ENCODE results near the gene COPE.

COPE gene

DNA sequence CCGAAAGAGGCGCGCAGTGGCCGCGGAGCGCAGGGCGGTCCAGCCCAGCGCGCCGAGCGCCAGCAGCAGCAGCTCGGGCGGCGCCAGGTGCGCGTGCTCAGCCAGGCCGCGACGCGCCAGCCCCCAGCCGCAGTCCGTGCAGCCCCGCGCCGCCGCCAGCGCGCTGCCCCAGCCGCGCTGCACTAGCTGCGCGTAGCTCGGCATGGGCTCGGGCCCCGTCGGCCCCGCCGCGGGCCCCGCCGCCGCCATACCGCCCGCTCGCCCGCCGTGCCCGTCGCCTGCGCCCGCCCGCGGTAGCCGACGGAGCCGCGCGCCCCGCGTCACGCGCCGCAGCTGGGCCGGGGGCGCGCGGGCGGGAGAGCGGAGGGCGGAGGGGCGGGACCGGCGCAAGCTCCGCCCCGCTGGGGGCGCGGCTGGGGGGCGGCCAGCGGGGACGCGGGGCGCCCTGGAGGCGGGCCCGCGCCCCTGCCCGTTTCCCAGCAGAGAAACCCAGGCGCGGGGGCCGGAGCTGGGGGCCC is 23.3 kb downstream of the COPE start, which contains the start of gene CERS1:
Gene CERS1 (minus strand): TSS at position 335 of the 518 bp plus-strand sequence. CDS start 86 bp downstream, at position 249.
- Mint-ChIP-seq H3K4me3 (peak within 1 kb of the TSS; percentile 49), H3K27me3 (peaks cover 23% of the 10 kb centered on the region)

DNA sequence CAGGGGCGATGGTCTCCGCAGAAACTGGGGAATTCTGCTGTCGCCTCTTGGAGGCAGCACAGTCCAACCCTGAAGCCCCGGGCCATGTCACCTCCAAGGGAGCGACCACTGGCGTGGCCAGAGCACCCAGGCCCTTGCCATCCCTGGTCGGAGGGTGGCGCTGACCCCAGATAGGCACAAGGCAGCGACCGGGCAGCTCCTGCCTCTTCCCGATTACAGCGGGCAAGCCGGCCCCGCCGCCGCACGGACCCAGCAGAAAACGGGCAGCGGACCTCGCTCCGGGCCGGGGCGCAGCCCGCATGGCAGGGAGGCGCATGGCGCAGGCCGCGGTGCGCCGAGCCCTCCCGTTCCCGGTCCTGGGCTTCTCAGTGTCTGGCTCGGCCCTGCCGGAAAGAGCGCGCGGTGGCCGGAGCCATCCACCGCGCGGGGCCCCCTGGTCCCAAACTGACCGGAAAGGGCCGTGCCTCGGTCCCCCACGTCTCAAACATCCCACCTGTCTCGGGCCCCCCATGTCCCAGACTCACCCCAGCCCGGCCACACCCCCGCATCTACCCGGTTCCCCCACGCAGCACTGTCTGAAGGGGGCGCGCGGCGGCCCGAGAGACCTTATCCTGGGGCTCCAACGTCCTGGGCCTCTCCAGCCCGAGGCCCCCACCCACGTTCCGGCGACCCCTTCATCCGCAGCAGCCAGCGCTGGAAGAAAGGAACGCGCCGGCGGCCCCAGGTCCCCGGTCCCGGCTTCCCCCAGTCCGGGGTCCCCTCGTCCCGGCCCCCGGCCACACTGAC is 24.0 kb downstream of the COPE start:
- Mint-ChIP-seq H3K4me1 (ENCODE audit: low read depth) (peaks cover 9% of the 10 kb centered on the region), H3K27ac (no peak overlapping the region), H3K27me3 (peaks cover 23% of the 10 kb centered on the region), H3K4me3 (no peak overlapping the region), H3K36me3 (ENCODE audit: low read depth) (no peaks in the 10 kb centered on the region), H3K9me3 (no peaks in the 10 kb centered on the region)

More for the DNA sequence above, 23.3 kb downstream of the COPE start, which contains the start of gene CERS1:
- Mint-ChIP-seq H3K4me1 (ENCODE audit: low read depth) (peaks cover 9% of the 10 kb centered on the region), H3K36me3 (ENCODE audit: low read depth) (peaks cover 5% of the 10 kb centered on the region), H3K27ac (no peak within 1 kb of the TSS), H3K9me3 (no peaks in the 10 kb centered on the region)

DNA sequence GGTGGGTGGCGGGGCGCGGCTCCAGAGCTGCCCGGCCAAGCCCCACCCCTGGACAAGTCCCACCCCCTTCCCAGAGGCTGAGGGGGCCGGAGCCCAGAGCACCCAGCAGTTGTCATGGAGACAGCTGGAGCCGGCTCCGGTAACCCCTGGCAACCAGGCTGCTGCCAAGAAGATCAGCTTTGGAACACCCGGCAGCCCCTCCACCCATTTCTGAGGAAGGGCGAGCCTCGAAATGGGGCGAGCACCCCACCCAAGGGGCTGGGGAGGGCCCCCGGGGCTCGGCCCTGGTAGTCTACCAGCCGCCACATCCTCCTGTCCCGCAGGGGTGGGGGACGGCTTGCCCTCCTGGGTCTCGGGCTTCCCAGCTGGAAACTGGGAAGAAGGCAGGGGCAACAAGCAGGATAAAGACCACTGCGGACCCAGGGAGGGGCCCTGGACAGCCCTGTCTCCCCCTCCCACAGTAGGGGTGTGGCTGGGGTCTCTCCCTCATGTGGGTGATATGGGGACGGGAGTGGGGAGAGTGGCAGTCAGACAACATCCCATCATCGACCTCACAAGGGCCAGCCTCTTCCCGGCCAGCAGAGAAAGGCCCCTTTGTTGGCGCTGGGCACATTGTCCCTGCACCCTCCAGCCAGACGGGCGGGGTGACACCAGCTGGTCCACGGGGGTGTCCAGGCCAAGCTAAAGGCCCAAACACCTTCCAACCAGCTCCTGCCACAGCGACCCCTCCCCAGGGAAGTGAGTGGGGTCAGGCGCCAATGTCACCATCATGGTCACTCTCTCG is 24.7 kb downstream of the COPE start:
- H3K27me3 Mint-ChIP-seq: peaks cover 23% of the 10 kb centered on the region
- H3K36me3 Mint-ChIP-seq (ENCODE audit: low read depth): no peaks in the 10 kb centered on the region
- H3K4me3 Mint-ChIP-seq: no peak overlapping the region
- peaks cover 9% of the 10 kb centered on the region for H3K4me1 Mint-ChIP-seq (ENCODE audit: low read depth)
- H3K9me3 Mint-ChIP-seq: no peaks in the 10 kb centered on the region
- H3K27ac Mint-ChIP-seq: no peak overlapping the region

DNA sequence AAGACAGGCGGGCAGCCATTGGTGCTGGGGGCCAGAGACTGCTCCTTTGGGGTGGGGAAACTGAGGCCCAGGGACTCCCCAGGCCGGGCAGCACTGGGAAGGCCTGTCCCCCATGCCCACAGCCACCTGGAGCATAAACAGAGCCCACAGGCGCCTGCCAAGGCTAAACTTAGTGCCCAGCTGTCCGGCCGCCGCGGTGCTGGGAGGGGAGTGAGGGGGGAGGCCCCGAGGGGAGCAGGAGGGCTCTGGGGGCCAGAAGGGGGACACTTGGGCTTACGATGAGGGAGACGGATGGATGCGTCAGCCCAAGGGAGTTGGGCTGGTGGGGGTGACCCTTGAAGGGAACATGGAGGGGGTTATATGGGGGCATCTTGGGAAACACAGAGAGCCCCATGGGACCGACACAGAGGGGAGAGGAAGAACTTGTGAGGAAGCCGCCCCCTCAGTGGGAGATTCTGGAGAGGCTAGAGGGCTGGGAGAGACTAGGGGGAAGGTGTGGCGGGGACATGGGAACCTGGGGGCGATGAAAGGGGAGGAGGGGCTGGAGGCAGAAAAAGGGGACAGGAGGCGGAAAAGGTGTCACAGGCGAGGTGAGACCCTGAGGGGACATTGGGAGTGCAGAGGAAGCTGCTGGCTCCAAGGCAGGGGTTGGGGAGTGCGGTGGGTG is 25.5 kb downstream of the COPE start:
- H3K4me1 Mint-ChIP-seq (ENCODE audit: low read depth): peaks cover 9% of the 10 kb centered on the region
- H3K36me3 Mint-ChIP-seq (ENCODE audit: low read depth): no peaks in the 10 kb centered on the region
- no peak overlapping the region for H3K27ac Mint-ChIP-seq
- no peaks in the 10 kb centered on the region for H3K9me3 Mint-ChIP-seq
- no peak overlapping the region for H3K4me3 Mint-ChIP-seq
- peaks cover 26% of the 10 kb centered on the region for H3K27me3 Mint-ChIP-seq

DNA sequence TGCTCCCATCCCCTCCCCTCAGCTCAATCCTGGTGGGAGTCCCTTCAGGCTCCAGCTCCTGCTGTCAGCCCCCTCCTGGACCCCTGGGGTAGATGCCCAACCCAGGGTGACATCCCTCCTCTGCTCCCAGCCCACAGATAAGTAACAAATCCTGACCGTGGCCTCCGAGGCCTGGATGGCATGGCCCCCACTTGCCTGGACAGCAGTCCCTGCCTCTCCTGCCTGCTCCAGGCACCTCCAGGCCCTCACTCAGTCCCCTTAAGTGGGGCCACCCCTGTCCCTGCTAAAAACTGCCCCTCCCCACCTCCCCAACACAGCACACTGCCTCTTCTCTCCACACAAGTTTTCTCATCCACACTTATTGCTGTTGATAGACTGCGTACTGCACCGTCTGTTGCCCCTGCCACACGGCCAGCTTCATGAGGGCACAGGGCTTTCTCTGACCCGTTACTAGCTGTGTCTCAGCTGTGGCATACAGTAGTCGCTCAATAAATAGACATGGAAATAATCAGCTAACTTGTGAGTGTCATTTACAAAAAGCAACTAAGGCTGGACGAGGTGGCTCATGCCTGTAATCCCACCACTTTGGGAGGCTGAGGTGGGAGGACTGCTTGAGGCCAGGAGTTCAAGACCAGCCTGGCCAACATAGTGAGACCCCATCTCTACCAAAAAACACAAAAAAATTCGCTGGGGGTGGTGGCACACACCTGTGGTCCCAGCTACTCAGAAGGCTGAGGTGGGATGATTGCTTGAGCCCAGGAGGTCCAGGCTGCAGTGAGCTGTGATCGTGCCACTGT is 29.0 kb downstream of the COPE start:
- Mint-ChIP-seq H3K4me1 (ENCODE audit: low read depth) (peaks cover 3% of the 10 kb centered on the region), H3K9me3 (no peaks in the 10 kb centered on the region), H3K36me3 (ENCODE audit: low read depth) (no peaks in the 10 kb centered on the region), H3K27me3 (peaks cover 11% of the 10 kb centered on the region), H3K27ac (no peak overlapping the region), H3K4me3 (no peak overlapping the region)

DNA sequence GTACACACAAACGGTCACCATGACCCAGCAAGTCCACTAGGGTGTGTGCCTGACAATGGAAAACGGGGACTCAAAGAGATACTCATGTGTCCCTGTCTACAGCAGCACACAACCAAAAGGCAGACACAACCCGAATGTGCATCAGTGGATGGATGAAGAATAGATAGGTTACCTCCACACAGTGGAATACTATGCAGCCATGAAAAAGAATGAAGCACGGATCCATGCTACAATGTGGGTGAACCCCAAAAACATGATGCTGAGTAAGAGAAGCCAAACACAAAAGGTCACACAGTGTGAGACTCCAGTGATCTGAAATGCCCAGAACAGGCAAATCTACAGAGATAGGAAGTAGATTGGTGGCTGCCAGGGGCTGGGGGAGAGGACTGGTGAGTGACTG is 32.2 kb downstream of the COPE start:
- Mint-ChIP-seq H3K36me3 (ENCODE audit: low read depth) (no peaks in the 10 kb centered on the region), H3K27ac (no peak overlapping the region), H3K9me3 (no peaks in the 10 kb centered on the region), H3K4me1 (ENCODE audit: low read depth) (no peaks in the 10 kb centered on the region), H3K27me3 (peaks cover 3% of the 10 kb centered on the region), H3K4me3 (no peak overlapping the region)

DNA sequence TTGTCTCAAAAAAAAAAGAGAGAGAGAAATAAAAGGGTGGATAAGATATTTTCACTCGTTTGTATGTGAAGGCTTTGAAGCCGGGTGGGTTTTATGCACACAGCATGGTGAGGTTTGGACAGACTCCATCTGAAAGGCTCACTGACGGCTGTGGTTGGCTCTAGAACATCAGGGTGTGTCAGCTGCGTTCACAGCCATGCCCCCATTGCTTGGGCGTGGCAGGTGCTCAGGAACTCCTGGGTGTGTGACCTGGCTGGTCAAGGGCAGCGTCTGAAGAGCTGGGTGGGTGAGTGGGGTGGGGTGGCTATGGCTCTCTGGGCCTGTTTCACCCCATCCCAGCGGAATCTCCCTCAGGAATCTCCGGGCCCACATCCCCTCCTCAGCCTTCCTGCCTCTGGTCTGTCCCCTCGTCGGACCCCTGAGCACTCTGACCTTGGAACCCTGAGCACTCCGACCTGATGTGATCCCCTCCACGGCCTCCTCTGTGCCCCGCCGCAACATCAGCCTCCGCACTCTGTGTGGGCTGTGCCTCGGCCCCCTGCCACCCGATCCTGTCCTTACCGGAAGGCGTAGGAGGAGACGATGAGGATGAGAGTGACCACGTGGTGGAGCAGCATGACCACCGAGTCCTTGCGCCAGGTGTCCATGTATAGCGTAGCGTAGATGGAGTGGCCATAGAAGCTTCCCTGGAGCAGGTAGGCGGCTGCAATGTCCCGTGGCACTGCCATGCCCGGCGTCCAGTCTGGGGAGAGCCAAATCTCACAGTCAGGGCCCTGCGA is 35.5 kb downstream of the COPE start:
- Mint-ChIP-seq H3K36me3 (ENCODE audit: low read depth) (no peaks in the 10 kb centered on the region), H3K9me3 (no peaks in the 10 kb centered on the region), H3K4me3 (no peak overlapping the region), H3K4me1 (ENCODE audit: low read depth) (no peaks in the 10 kb centered on the region), H3K27ac (no peak overlapping the region), H3K27me3 (no peaks in the 10 kb centered on the region)

DNA sequence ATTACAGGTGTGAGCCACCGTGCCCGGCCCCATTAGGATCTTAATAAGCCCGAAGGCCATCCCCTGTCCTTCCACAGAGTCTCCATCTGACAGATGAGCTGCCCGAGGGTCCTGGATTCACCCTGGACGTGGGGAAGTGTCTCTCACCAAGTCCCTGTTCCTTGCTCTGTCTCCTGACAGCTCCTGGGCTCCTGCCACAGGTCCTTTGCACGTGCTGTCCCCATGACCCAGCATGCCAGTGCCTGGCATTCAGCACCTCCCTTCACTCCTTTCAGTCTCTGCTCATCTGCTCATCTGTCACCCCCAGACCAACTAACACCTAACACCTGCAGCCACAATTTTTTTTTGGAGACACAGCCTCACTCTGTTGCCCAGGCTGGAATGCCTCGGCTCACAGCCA is 37.7 kb downstream of the COPE start:
- Mint-ChIP-seq H3K27me3 (no peaks in the 10 kb centered on the region), H3K4me1 (ENCODE audit: low read depth) (no peaks in the 10 kb centered on the region), H3K4me3 (no peak overlapping the region), H3K9me3 (no peaks in the 10 kb centered on the region), H3K27ac (no peak overlapping the region), H3K36me3 (ENCODE audit: low read depth) (no peaks in the 10 kb centered on the region)

DNA sequence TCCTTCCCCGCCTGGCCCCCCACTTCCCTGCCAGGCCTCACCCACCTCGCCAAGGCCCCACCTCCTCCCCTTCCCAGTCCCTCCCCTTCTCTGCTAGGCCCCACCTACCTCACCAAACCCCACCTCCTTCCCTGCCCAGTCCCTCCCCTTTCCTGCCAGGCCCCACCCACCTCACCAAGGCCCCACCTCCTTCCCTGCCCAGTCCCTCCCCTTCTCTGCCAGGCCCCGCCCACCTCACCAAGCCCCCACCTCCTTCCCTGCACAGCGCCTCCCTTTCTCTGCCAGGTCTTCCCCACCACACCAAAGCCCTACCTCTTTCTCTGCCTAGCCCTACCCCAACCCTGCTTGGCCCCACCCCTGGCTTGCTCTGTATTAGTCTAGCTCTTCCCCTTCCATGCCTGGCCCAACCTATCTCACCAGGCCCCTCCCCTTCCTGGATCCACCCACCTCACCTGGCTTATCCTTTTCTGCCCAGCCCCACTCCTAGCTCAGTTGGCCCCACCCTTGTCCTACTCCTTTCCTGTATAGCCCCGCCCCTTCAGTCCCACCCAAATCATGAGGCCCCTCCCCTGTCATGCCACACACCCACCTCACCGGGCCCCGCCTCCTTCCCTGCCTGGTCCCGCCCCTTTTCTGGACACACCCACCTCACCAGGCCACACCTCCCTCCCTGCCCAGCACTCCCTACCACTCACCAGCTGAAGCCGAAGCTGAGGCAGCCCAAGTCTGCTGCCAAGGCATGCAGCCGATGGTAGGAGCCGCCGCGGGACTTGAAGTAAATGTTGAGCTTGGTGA is 39.4 kb downstream of the COPE start:
- Mint-ChIP-seq H3K4me1 (ENCODE audit: low read depth) (no peaks in the 10 kb centered on the region), H3K27ac (no peak overlapping the region), H3K9me3 (no peaks in the 10 kb centered on the region), H3K4me3 (no peak overlapping the region), H3K27me3 (no peaks in the 10 kb centered on the region), H3K36me3 (ENCODE audit: low read depth) (no peaks in the 10 kb centered on the region)

DNA sequence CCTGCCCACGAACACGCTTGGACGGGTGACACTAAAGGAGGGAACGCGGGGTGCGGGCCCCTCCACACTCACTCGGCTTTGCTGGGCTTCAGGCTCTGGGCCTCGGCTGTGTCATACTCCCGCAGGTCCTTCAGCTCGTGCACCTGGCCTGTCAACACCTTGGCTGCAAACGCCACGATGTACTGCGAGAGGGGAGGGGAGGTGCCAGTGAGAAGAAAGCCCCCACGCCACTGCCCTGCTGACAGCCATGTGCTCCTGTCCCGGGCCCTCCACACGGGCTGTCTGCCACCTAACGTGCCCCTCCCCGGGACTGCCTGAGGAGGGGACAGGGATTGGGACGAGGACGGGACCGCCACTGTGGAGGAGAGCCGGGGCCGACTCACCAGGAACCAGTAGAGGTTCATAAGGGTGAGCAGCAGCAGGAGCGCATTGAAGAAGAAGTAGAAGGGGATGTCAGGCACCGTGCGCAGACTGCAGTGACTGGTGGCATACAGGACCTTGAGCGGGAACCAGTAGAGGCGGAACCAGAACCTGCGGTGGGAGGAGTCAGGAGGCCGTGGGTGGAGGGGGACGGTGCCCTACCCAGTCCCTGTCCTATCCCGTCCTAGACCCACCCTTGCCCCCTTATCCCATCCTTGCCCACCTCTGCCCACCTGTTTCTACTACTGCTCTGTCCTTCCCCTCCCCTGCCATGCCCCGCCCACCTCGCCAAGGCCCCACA is 40.2 kb downstream of the COPE start:
- Mint-ChIP-seq H3K9me3 (no peaks in the 10 kb centered on the region), H3K27ac (no peak overlapping the region), H3K36me3 (ENCODE audit: low read depth) (no peaks in the 10 kb centered on the region), H3K4me3 (no peak overlapping the region), H3K4me1 (ENCODE audit: low read depth) (no peaks in the 10 kb centered on the region), H3K27me3 (no peaks in the 10 kb centered on the region)

DNA sequence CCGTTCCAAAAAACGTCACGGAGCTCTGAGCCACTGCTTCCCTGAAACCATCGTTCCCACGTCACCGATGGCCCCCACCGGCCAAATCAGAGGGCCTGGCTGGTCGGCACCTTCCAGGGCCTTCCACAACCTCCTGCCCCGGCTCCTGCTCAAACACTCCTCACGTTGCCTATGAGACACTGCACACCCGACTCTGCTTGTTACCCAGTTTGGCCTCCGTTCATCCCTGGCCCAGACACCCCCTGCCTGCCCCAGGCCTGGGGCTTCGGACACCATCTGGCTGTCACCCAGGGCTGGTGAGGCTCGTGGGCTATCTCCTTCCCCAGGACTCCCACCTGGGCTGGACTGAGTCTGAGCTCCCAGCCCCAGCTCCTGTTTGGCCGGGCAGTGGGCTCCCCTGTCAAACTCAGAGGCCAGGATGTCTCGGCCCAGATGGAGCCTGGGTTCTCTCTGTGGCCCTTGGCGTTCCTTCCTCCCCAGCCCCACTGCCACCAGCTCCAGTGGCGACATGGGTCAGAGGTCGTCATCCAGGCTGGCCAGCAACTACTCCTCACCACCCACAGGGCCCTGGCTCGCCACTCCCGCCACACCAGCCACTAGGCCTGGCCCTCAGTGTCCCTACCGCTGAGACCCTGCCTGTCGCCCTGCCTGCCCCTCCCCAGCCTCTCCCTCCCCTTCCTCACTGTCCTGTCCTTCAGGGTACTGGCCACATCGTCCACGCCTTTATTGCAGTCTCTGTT is 41.0 kb downstream of the COPE start:
- no peak overlapping the region for H3K27ac Mint-ChIP-seq
- no peaks in the 10 kb centered on the region for H3K9me3 Mint-ChIP-seq
- H3K4me1 Mint-ChIP-seq (ENCODE audit: low read depth): no peaks in the 10 kb centered on the region
- H3K36me3 Mint-ChIP-seq (ENCODE audit: low read depth): no peaks in the 10 kb centered on the region
- H3K27me3 Mint-ChIP-seq: no peaks in the 10 kb centered on the region
- H3K4me3 Mint-ChIP-seq: no peak overlapping the region

DNA sequence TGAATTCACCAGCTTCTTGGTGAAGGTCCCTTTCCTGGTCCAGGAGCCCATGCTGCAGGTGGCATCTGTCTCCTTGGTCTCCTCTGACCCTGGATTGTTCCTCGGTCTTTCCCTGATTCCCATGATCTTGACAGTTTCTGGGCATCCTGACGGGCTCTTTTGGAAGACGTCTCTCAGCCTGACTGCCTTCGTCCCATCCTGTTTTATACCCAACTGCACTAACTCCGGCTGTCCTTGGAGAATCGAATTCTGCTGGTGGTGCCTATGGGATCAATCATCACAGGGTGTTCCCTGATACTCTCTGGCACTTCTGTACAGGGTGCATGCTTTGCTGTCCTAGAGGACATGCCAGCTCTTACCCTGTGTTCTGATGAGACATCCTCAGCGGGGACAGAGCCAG is 42.3 kb downstream of the COPE start:
- Mint-ChIP-seq H3K36me3 (ENCODE audit: low read depth) (no peaks in the 10 kb centered on the region), H3K27ac (no peak overlapping the region), H3K4me3 (no peak overlapping the region), H3K9me3 (no peaks in the 10 kb centered on the region), H3K27me3 (peaks cover 2% of the 10 kb centered on the region), H3K4me1 (ENCODE audit: low read depth) (no peaks in the 10 kb centered on the region)
